ENCODE results near the gene CCDC188. TPM values are rescaled to one million over a fixed set of nuclear protein-coding genes. Genes with fewer than 3 reads are reported as not detected.
A peak's percentile ranks its signal among the peaks of the same experiment; 100 is the strongest.

The CCDC188 gene
- total RNA-seq, 1 experiment from 2014 or later: not detected

GRCh38 chr22:20192293-20192971, 41.6 kb upstream of the CCDC188 start:
- no peak overlapping the region for H3K4me2 ChIP-seq (ENCODE audit: insufficient read depth, insufficient read length, low read length)
- Mint-ChIP-seq H3K27ac (peak overlapping the region in 1 of 3 experiments; percentile 40; a peak in 1 of 7 replicates), H3K4me3 (no peak overlapping the region), H3K9me3 (no peaks in the 10 kb centered on the region), H3K36me3 (ENCODE audit: insufficient read depth in 1 of 3, low read depth in 3 of 3) (no peaks in the 10 kb centered on the region), H3K27me3 (ENCODE audit: low read depth) (no peaks in the 10 kb centered on the region; the same call in 1 of the 2 replicates), H3K4me1 (0 out of 4 replicates have a peak, but pooled peaks cover 0 to 5% of the 10 kb centered on the region in 2 experiments)
- no peaks in the 10 kb centered on the region for H4K20me1 ChIP-seq (ENCODE audit: control insufficient read depth, insufficient read depth, insufficient read length)
- H2AFZ ChIP-seq (ENCODE audit: low read length): no peak overlapping the region
- no peaks in the 10 kb centered on the region for H3K79me2 ChIP-seq (ENCODE audit: insufficient read depth, low read length)
- H3K23me2 ChIP-seq (ENCODE audit: insufficient read length, low read depth, low read length, poor library complexity, severe bottlenecking): no peaks in the 10 kb centered on the region
- no peak overlapping the region for H3K14ac ChIP-seq (ENCODE audit: insufficient read depth, low read length)
- H3K4ac ChIP-seq (ENCODE audit: low read depth, low read length): no peak overlapping the region
- no peak overlapping the region for H2BK20ac ChIP-seq (ENCODE audit: low read depth, low read length, poor library complexity, severe bottlenecking)
- H3K23ac ChIP-seq (ENCODE audit: insufficient read length, low read depth, low read length): no peak overlapping the region
- H3K18ac ChIP-seq (ENCODE audit: insufficient read length, low read depth, low read length): no peak overlapping the region
- no peak for TF ChIP-seq CTCF (conservative IDR thresholded peaks at IDR 0.05)
- no peak overlapping the region for H4K5ac ChIP-seq (ENCODE audit: insufficient read length, low read depth, low read length)
- H2BK120ac ChIP-seq (ENCODE audit: low read depth, low read length, poor library complexity, severe bottlenecking): no peak overlapping the region
- DNase-seq: no peak
- H3K79me1 ChIP-seq (ENCODE audit: insufficient read depth, low read depth, low read length, poor library complexity, severe bottlenecking): no peaks in the 10 kb centered on the region
- no peaks in the 10 kb centered on the region for H3K9me3 ChIP-seq (ENCODE audit: control insufficient read depth, low read depth, low read length)
- no peaks in the 10 kb centered on the region for H3K27me3 ChIP-seq (ENCODE audit: insufficient read depth, low read length)
- H3K9ac ChIP-seq (ENCODE audit: extremely low read depth, insufficient read length, low read length): no peak overlapping the region
- no CpG with 5 or more reads among the region's 10 CpGs for WGBS (ENCODE audit: extremely low coverage, insufficient read length, low lambda C conversion rate)
- H2BK5ac ChIP-seq (ENCODE audit: insufficient read length, low read length): no peak overlapping the region
- H2BK15ac ChIP-seq (ENCODE audit: low read depth, low read length): no peak overlapping the region
- no peak overlapping the region for H4K91ac ChIP-seq (ENCODE audit: insufficient read length, low read depth, low read length)
- no peak overlapping the region for H3K27ac ChIP-seq (ENCODE audit: insufficient read length, low read depth, low read length)
- H3T11ph ChIP-seq (ENCODE audit: low read length): no peak overlapping the region
- H2AK5ac ChIP-seq (ENCODE audit: insufficient read length, low read length): no peak overlapping the region
- no peaks in the 10 kb centered on the region for H3K4me1 ChIP-seq (ENCODE audit: insufficient read depth, low read length)
- no peak overlapping the region for H4K8ac ChIP-seq (replicated peaks; ENCODE audit: insufficient read length, low read depth, low read length)
- no peak overlapping the region for H2BK12ac ChIP-seq (ENCODE audit: insufficient read length, low read depth, low read length)
- no peak overlapping the region for H3K56ac ChIP-seq (ENCODE audit: insufficient read length, low read depth, low read length)

Measured in H9 (cell line).